Neural cell (in vitro differentiated cells): ENCODE measurements around the gene IL17D. TPM values are rescaled to one million over a fixed set of nuclear protein-coding genes. Genes with fewer than 3 reads are reported as not detected.

Experiments
- H2AFZ ChIP-seq: fragments of 200-600, 300-800 bp; sonication (generic), shearing (Covaris generic); 2 replicates; pipeline ENCODE4 v1.6.0; 2014; ENCODE audit warnings: low read depth, mild to moderate bottlenecking, antibody characterized with exemption, low read length, moderate library complexity
- H3F3A ChIP-seq: fragments of 200-600 bp; shearing (Covaris generic); 2 replicates; pipeline ENCODE4 v1.6.1; 2016; ENCODE audit warnings: mild to moderate bottlenecking, moderate library complexity, mixed read lengths, antibody characterized with exemption, low read length; ENCODE audit not compliant: insufficient read depth, poor library complexity, severe bottlenecking
- H3K27ac ChIP-seq: fragments of 200-600, 300-800 bp; sonication (generic), shearing (Covaris generic); 2 replicates; pipeline ENCODE4 v1.5.1; 2014; ENCODE audit warnings: mild to moderate bottlenecking, low read length, moderate library complexity
- H3K27me3 ChIP-seq: fragments of 300-800, 200-600 bp; sonication (generic), shearing (Covaris generic); 2 replicates; pipeline ENCODE4 v1.6.0; 2014; ENCODE audit warnings: mild to moderate bottlenecking, low read depth, low read length, moderate library complexity; ENCODE audit not compliant: insufficient read depth
- H3K36me3 ChIP-seq: fragments of 300-800, 200-600 bp; sonication (generic), shearing (Covaris generic); 2 replicates; pipeline ENCODE4 v1.5.1; 2014; ENCODE audit warnings: mild to moderate bottlenecking, antibody characterized with exemption, low read length, moderate library complexity; ENCODE audit not compliant: insufficient read depth
- H3K4me2 ChIP-seq: fragments of 300-800, 200-600 bp; sonication (generic), shearing (Covaris generic); 2 replicates; pipeline ENCODE4 v1.6.0; 2014; ENCODE audit warnings: mild to moderate bottlenecking, low read length
- H3K4me3 ChIP-seq: fragments of 300-800, 200-600 bp; sonication (generic), shearing (Covaris generic); 2 replicates; pipeline ENCODE4 v1.5.1; 2014; ENCODE audit warnings: mild to moderate bottlenecking, low read length, moderate library complexity
- H3K79me2 ChIP-seq: fragments of 200-600 bp; shearing (Covaris generic); replicated peaks from 2 replicates; pipeline ENCODE4 v1.6.0; 2014; ENCODE audit warnings: mild to moderate bottlenecking, low read length, moderate library complexity; ENCODE audit not compliant: insufficient read depth
- H3K9ac ChIP-seq: fragments of 300-800, 200-600 bp; sonication (generic), shearing (Covaris generic); 2 replicates; pipeline ENCODE4 v1.6.1; 2016; ENCODE audit warnings: mild to moderate bottlenecking, low read length, mixed read lengths
- H3K9me2 ChIP-seq: fragments of 200-600 bp; shearing (Covaris generic); 2 replicates; pipeline ENCODE4 v1.6.1; 2016; ENCODE audit warnings: mild to moderate bottlenecking, low read length, mixed read lengths; ENCODE audit not compliant: insufficient read depth
- H3K9me3 ChIP-seq: fragments of 200-600, 300-800 bp; sonication (generic), shearing (Covaris generic); 2 replicates; pipeline ENCODE4 v1.6.1; 2016; ENCODE audit warnings: mild to moderate bottlenecking, mixed run types, low read length, moderate library complexity, mixed read lengths
- H4K20me1 ChIP-seq: fragments of 200-600 bp; shearing (Covaris generic); 2 replicates; pipeline ENCODE4 v1.6.1; 2016; ENCODE audit warnings: mild to moderate bottlenecking, mixed run types; ENCODE audit not compliant: insufficient read depth
- EP300 ChIP-seq: fragments of 450-650 bp; conservative IDR thresholded peaks from 2 replicates; pipeline ENCODE4 v1.6.1; 2014; ENCODE audit warnings: antibody characterized with exemption, mild to moderate bottlenecking, moderate library complexity; ENCODE audit not compliant: poor library complexity, severe bottlenecking
- EZH2 ChIP-seq: fragments of 200-600, 300-800 bp; shearing (Covaris generic), sonication (generic); IDR thresholded peaks from 2 replicates; pipeline ENCODE4 v1.6.1; 2014; ENCODE audit warnings: antibody characterized with exemption, low read length, borderline replicate concordance, mild to moderate bottlenecking; ENCODE audit not compliant: insufficient read depth, poor library complexity, severe bottlenecking
- MXI1 ChIP-seq: fragments of 450-650 bp; conservative IDR thresholded peaks from 2 replicates; pipeline ENCODE4 v1.6.1; 2014; ENCODE audit warnings: antibody characterized with exemption, mild to moderate bottlenecking; ENCODE audit not compliant: poor library complexity, severe bottlenecking
- POLR2AphosphoS5 ChIP-seq: IDR thresholded peaks from 2 replicates; pipeline ENCODE4 v1.6.1; 2012
- RAD21 ChIP-seq: fragments of 450-650 bp; conservative IDR thresholded peaks from 2 replicates; pipeline ENCODE4 v1.6.1; 2014; ENCODE audit warnings: antibody characterized with exemption, mild to moderate bottlenecking, moderate library complexity
- SMC3 ChIP-seq: fragments of 450-650 bp; conservative IDR thresholded peaks from 2 replicates; pipeline ENCODE4 v1.6.1; 2014; ENCODE audit warnings: antibody characterized with exemption, mild to moderate bottlenecking, moderate library complexity; ENCODE audit not compliant: poor library complexity
- TAF1 ChIP-seq: IDR thresholded peaks from 2 replicates; pipeline ENCODE4 v1.6.1; 2012; ENCODE audit warnings: low read depth
- polyA plus RNA-seq: library from polyadenylated mRNA; depleted of rRNA; stranded (reverse); fragments of >200 nt; gene quantifications from 2 replicates; pipeline ENCODE4 v1.2.3, GENCODE V29; 2014
- TF ChIP-seq, protein P1 (sequence below): fragments of 450-650 bp; IDR thresholded peaks from 2 replicates; pipeline ENCODE4 v1.5.1; 2014; ENCODE audit warnings: antibody characterized with exemption, mild to moderate bottlenecking, moderate library complexity; ENCODE audit not compliant: poor library complexity, severe bottlenecking
- TF ChIP-seq, protein P2 (sequence below): IDR thresholded peaks from 2 replicates; pipeline ENCODE4 v1.6.1; 2012; ENCODE audit warnings: borderline replicate concordance

Gene IL17D
- polyA plus RNA-seq, 1 donor from 2014 or later: 14.5 TPM

DNA sequence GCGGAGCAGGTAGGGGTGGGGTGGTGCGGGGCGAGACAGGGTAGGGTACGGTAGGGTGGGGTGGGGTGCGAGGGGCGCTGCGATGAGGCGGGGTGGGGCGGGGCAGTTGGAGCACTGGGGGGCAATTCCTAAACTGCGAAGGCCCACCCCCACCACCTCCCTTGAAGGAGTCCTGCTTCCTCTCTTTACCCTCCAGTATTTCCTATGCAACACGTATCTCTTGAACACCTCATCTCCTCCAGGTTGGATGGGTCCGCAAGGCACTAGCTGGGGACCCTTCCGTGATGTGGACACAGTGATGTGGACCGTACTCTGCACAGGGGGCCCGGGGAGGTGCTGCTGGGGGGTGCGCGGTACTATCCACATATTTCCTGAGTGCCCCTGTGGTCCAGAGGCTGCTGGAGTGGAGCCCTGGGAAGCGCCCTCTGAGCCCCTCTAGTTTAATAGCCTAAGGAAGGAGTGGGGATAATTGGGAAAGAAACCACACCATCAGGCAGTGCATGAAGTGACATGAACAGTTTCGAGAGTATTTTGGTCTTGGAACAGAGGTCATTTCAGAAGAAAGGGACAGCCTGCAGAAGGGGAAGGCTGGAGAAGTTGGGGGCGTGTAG lies 1.1 kb downstream of the IL17D start:
- Histone ChIP-seq H3K27ac (no peak overlapping the region), H3K79me2 (no peaks in the 10 kb centered on the region), H3F3A (no peaks in the 10 kb centered on the region), H3K9me3 (no peaks in the 10 kb centered on the region), H3K9me2 (no peaks in the 10 kb centered on the region), H3K27me3 (no peaks in the 10 kb centered on the region), H4K20me1 (no peaks in the 10 kb centered on the region), H3K36me3 (no peaks in the 10 kb centered on the region), H3K4me2 (no peak overlapping the region), H3K9ac (no peak overlapping the region), H2AFZ (no peak overlapping the region), H3K4me3 (peak overlapping the region; percentile 44)
- TF ChIP-seq SMC3 (no peak), EZH2 (no peak)
- TF ChIP-seq, protein P1, sequence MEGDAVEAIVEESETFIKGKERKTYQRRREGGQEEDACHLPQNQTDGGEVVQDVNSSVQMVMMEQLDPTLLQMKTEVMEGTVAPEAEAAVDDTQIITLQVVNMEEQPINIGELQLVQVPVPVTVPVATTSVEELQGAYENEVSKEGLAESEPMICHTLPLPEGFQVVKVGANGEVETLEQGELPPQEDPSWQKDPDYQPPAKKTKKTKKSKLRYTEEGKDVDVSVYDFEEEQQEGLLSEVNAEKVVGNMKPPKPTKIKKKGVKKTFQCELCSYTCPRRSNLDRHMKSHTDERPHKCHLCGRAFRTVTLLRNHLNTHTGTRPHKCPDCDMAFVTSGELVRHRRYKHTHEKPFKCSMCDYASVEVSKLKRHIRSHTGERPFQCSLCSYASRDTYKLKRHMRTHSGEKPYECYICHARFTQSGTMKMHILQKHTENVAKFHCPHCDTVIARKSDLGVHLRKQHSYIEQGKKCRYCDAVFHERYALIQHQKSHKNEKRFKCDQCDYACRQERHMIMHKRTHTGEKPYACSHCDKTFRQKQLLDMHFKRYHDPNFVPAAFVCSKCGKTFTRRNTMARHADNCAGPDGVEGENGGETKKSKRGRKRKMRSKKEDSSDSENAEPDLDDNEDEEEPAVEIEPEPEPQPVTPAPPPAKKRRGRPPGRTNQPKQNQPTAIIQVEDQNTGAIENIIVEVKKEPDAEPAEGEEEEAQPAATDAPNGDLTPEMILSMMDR: no peak

DNA sequence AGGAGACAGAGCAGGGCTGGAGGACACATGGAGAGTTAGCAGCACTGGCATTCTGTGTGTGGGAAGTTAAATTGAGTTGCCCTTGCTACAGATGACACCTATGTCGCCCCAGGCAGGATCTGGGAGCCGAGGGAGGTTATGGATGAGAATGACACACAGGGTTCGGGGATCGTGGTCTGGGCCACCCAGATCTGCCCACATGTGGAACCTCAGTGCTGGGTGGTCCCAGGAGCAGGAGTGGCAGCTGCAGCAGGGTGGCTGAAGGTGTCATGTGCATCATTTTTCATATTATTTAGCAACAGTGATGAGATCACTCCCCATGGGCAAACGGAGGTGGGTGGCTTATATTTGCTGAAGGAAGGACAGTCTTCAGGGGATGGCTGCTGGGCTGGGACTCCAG lies 3.2 kb downstream of the IL17D start:
- Histone ChIP-seq H3K4me2 (no peak overlapping the region), H2AFZ (no peak overlapping the region), H3K9me2 (no peaks in the 10 kb centered on the region), H3K27me3 (no peaks in the 10 kb centered on the region), H3K36me3 (no peaks in the 10 kb centered on the region), H3F3A (no peaks in the 10 kb centered on the region), H3K27ac (no peak overlapping the region), H3K9me3 (no peaks in the 10 kb centered on the region), H3K79me2 (no peaks in the 10 kb centered on the region), H3K4me3 (no peak overlapping the region), H4K20me1 (no peaks in the 10 kb centered on the region), H3K9ac (no peak overlapping the region)
- TF ChIP-seq SMC3: no peak
- TF ChIP-seq EP300: no peak
- no peak for TF ChIP-seq EZH2
- no peak for TF ChIP-seq TAF1
- TF ChIP-seq, protein P2, sequence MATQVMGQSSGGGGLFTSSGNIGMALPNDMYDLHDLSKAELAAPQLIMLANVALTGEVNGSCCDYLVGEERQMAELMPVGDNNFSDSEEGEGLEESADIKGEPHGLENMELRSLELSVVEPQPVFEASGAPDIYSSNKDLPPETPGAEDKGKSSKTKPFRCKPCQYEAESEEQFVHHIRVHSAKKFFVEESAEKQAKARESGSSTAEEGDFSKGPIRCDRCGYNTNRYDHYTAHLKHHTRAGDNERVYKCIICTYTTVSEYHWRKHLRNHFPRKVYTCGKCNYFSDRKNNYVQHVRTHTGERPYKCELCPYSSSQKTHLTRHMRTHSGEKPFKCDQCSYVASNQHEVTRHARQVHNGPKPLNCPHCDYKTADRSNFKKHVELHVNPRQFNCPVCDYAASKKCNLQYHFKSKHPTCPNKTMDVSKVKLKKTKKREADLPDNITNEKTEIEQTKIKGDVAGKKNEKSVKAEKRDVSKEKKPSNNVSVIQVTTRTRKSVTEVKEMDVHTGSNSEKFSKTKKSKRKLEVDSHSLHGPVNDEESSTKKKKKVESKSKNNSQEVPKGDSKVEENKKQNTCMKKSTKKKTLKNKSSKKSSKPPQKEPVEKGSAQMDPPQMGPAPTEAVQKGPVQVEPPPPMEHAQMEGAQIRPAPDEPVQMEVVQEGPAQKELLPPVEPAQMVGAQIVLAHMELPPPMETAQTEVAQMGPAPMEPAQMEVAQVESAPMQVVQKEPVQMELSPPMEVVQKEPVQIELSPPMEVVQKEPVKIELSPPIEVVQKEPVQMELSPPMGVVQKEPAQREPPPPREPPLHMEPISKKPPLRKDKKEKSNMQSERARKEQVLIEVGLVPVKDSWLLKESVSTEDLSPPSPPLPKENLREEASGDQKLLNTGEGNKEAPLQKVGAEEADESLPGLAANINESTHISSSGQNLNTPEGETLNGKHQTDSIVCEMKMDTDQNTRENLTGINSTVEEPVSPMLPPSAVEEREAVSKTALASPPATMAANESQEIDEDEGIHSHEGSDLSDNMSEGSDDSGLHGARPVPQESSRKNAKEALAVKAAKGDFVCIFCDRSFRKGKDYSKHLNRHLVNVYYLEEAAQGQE: no peak
- TF ChIP-seq MXI1: no peak
- TF ChIP-seq POLR2AphosphoS5: no peak
- TF ChIP-seq, protein P1: no peak
- no peak for TF ChIP-seq RAD21
